ENCODE results near the gene FAM20C.

The FAM20C gene

GRCh38 chr7:253581-254336, 61.4 kb downstream of the FAM20C start:
- Histone ChIP-seq H3K27ac (ENCODE audit: low read length) (no peak overlapping the region), H3K4me2 (ENCODE audit: low read length) (no peak overlapping the region)

DNA sequence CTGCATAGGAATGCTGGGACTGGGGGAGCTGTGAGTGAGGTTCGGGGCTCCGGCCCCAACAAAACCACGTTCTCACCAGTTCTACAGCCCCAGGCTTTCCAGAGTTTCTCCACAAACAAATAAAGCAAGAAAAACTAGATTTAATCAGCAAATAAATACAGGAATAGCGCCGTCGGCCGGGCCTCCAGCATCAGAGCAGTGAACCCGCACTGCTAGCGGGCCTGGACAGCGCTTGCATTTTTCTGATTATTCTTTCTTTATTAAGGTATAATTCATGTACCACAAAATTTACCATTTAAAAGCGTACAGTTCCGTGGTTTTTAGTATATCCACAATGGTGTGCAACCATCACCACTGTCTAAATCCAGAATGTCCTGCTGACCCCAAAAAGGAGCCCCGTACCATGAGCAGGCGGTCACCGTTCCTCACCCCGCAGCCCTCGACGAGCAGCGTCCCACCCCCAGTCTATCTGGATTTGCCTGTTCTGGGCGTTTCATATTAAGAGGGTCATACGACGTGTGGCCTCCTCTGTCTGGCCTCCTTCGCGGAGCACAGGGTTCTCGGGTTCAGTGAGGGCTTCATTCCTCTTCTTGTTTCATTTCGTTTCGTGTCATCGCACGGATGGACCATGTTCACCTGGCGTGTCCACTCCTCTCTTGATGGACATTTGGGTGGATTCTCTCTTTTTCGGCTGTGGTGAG, 62.1 kb downstream of the FAM20C start:
- Histone ChIP-seq H3K27me3 (ENCODE audit: low read depth, low read length) (no peaks in the 10 kb centered on the region), H3K4me1 (ENCODE audit: low read length) (no peaks in the 10 kb centered on the region), H3K9me3 (ENCODE audit: insufficient read depth, low read length) (no peaks in the 10 kb centered on the region), H3K36me3 (replicated peaks; ENCODE audit: low read depth, low read length) (no peaks in the 10 kb centered on the region), H3K27ac (ENCODE audit: low read length) (no peak overlapping the region), H3K4me3 (ENCODE audit: low read length) (no peak overlapping the region), H2AFZ (ENCODE audit: low read depth, low read length) (no peak overlapping the region), H3K9ac (ENCODE audit: low read length) (no peak overlapping the region), H3K79me2 (ENCODE audit: low read length) (no peaks in the 10 kb centered on the region), H3K4me2 (ENCODE audit: low read length) (no peak overlapping the region), H4K20me1 (ENCODE audit: insufficient read depth, low read length) (no peaks in the 10 kb centered on the region)
- no peak for TF ChIP-seq CTCF (IDR thresholded peaks at IDR 0.05; ENCODE audit: low read depth, low read length)
- TF ChIP-seq EZH2phosphoT487 (IDR thresholded peaks at IDR 0.05; ENCODE audit: low read depth) = no peak

More at GRCh38 chr7:253581-254336, 61.4 kb downstream of the FAM20C start:
- no peak overlapping the region for H3K9ac ChIP-seq (ENCODE audit: low read length)
- no peaks in the 10 kb centered on the region for H4K20me1 ChIP-seq (ENCODE audit: insufficient read depth, low read length)
- H3K79me2 ChIP-seq (ENCODE audit: low read length) = no peaks in the 10 kb centered on the region
- H3K4me1 ChIP-seq (ENCODE audit: low read length) = no peaks in the 10 kb centered on the region
- no peaks in the 10 kb centered on the region for H3K36me3 ChIP-seq (replicated peaks; ENCODE audit: low read depth, low read length)
- H2AFZ ChIP-seq (ENCODE audit: low read depth, low read length) = no peak overlapping the region
- H3K9me3 ChIP-seq (ENCODE audit: insufficient read depth, low read length) = no peaks in the 10 kb centered on the region
- no peak overlapping the region for H3K4me3 ChIP-seq (ENCODE audit: low read length)
- no peaks in the 10 kb centered on the region for H3K27me3 ChIP-seq (ENCODE audit: low read depth, low read length)
- no peak for TF ChIP-seq CTCF (IDR thresholded peaks at IDR 0.05; ENCODE audit: low read depth, low read length)
- no peak for TF ChIP-seq EZH2phosphoT487 (IDR thresholded peaks at IDR 0.05; ENCODE audit: low read depth)

DNA sequence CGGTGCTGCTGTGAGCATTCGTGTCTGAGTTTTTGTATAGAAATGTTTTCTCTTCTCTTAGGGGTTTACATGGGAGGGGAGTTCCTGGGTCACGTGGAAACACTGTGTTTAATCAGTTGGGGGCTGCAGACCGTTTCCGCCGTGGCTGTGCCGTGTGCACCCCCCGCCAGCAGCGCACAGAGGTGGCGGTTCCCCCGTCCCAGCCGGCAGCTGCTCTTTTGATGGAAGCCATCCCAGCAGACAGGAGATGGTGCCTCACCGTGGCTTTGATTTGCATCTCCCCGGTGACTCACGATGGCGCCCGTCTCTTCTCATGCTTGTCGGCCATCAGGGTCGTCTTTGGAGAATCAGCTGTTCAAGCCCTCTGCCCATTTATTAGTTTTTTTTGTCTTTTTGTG, 62.7 kb downstream of the FAM20C start:
- no peak overlapping the region for H2AFZ ChIP-seq (ENCODE audit: low read depth, low read length)
- H3K4me2 ChIP-seq (ENCODE audit: low read length) = no peak overlapping the region
- no peaks in the 10 kb centered on the region for H3K79me2 ChIP-seq (ENCODE audit: low read length)
- no peaks in the 10 kb centered on the region for H3K27me3 ChIP-seq (ENCODE audit: low read depth, low read length)
- H3K36me3 ChIP-seq (replicated peaks; ENCODE audit: low read depth, low read length) = no peaks in the 10 kb centered on the region
- no peaks in the 10 kb centered on the region for H3K4me1 ChIP-seq (ENCODE audit: low read length)
- TF ChIP-seq CTCF (IDR thresholded peaks at IDR 0.05; ENCODE audit: low read depth, low read length) (no peak), EZH2phosphoT487 (IDR thresholded peaks at IDR 0.05; ENCODE audit: low read depth) (no peak)
- H3K27ac ChIP-seq (ENCODE audit: low read length) = no peak overlapping the region
- H3K9ac ChIP-seq (ENCODE audit: low read length) = no peak overlapping the region
- H3K9me3 ChIP-seq (ENCODE audit: insufficient read depth, low read length) = no peaks in the 10 kb centered on the region
- no peak overlapping the region for H3K4me3 ChIP-seq (ENCODE audit: low read length)
- H4K20me1 ChIP-seq (ENCODE audit: insufficient read depth, low read length) = no peaks in the 10 kb centered on the region

DNA sequence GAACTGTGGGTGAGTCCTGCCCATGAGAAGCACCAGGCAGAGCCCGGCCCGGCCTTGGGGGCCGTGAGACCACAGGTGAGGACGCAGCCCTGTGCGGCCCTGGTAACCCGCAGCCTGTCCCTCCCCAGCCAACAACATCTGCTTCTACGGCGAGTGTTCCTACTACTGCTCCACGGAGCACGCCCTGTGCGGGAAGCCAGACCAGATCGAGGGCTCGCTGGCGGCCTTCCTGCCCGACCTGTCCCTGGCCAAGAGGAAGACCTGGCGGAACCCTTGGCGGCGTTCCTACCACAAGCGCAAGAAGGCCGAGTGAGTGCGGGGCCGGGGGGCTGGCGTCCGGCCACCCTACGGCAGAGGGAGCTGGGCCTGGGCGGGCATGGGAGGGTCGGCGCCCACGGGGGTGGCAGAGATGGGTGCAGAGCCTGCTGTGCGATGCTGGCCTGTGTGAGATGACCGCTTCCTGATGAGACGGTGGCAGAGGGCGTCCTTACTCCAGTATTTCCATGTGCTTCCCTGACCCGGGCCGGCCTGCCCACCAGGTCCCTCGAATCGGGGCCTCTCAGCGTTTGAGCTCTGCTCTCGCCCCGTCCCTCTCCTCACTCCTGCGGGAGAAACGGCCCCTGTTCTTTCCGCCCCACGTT, 63.5 kb downstream of the FAM20C start:
- TF ChIP-seq CTCF (IDR thresholded peaks at IDR 0.05; ENCODE audit: low read depth, low read length) (no peak), EZH2phosphoT487 (IDR thresholded peaks at IDR 0.05; ENCODE audit: low read depth) (no peak)
- Histone ChIP-seq H4K20me1 (ENCODE audit: insufficient read depth, low read length) (no peaks in the 10 kb centered on the region), H3K4me2 (ENCODE audit: low read length) (no peak overlapping the region), H3K4me3 (ENCODE audit: low read length) (no peak overlapping the region), H3K27ac (ENCODE audit: low read length) (no peak overlapping the region), H3K27me3 (ENCODE audit: low read depth, low read length) (no peaks in the 10 kb centered on the region), H2AFZ (ENCODE audit: low read depth, low read length) (no peak overlapping the region), H3K36me3 (replicated peaks; ENCODE audit: low read depth, low read length) (no peaks in the 10 kb centered on the region), H3K4me1 (ENCODE audit: low read length) (no peaks in the 10 kb centered on the region), H3K79me2 (ENCODE audit: low read length) (no peaks in the 10 kb centered on the region), H3K9ac (ENCODE audit: low read length) (no peak overlapping the region), H3K9me3 (ENCODE audit: insufficient read depth, low read length) (no peaks in the 10 kb centered on the region)
